B cell (primary cell): ENCODE measurements around the gene HDAC7.

Source experiments
- EZH2 ChIP-seq: IDR thresholded peaks from 2 replicates; pipeline ENCODE4 v1.6.1; 2012; ENCODE audit warnings: borderline replicate concordance, low read depth, mild to moderate bottlenecking, moderate library complexity, low read length; ENCODE audit not compliant: insufficient read depth, poor library complexity, severe bottlenecking
- TF ChIP-seq, protein P1 (sequence below): fragments of 200-600 bp; IDR thresholded peaks from one replicate; pipeline ENCODE4 v1.8.0; 2022; ENCODE audit warnings: antibody characterized with exemption, mild to moderate bottlenecking

DNA sequence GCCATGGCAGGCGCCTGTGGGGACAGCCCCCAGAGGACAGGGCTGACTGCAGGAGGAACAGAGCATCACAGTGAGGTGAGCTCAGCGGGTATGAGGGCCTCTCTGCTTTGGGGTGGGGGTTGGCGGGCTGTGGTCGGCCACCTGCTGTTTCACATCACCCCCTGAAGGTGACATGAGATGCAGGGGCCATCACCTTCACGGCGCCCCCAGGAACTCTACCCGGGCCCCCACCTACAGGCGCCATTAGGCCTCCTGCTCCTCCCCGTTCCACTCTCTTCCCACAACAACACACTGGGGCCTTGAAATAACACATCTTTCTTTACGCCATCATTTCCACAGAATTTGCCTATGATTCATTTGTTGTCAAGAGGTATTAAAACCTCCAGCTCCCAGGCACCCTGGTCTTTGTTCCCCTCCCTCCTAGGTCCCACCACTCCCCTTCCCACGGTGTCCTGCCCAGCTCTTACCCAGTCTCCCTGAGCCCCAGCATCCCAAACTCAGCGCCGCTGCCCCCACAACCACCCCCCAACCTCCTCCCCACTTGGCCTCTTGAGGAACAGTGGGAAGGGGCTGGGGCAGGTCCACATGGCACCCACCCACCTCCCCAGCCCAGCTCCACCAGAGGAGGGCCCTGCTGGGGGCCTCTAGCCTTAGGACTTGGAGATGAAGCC lies 12.7 kb upstream of the HDAC7 start:
- TF ChIP-seq, protein P1, sequence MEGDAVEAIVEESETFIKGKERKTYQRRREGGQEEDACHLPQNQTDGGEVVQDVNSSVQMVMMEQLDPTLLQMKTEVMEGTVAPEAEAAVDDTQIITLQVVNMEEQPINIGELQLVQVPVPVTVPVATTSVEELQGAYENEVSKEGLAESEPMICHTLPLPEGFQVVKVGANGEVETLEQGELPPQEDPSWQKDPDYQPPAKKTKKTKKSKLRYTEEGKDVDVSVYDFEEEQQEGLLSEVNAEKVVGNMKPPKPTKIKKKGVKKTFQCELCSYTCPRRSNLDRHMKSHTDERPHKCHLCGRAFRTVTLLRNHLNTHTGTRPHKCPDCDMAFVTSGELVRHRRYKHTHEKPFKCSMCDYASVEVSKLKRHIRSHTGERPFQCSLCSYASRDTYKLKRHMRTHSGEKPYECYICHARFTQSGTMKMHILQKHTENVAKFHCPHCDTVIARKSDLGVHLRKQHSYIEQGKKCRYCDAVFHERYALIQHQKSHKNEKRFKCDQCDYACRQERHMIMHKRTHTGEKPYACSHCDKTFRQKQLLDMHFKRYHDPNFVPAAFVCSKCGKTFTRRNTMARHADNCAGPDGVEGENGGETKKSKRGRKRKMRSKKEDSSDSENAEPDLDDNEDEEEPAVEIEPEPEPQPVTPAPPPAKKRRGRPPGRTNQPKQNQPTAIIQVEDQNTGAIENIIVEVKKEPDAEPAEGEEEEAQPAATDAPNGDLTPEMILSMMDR, result no peak
- no peak for TF ChIP-seq EZH2
